Neutrophil (primary cell): ENCODE data around the gene EHMT1.

Experiments
- H3K27ac ChIP-seq: fragments of 200-600 bp; sonication (generic); 2 replicates; pipeline ENCODE4 v1.5.1; 2016; ENCODE audit warnings: mild to moderate bottlenecking, moderate library complexity
- H3K27me3 ChIP-seq: fragments of 200-600 bp; sonication (generic); 2 replicates; pipeline ENCODE4 v1.6.0; 2016; ENCODE audit warnings: mild to moderate bottlenecking
- H3K36me3 ChIP-seq: fragments of 200-600 bp; sonication (generic); 2 replicates; pipeline ENCODE4 v1.5.1; 2017
- H3K4me1 ChIP-seq, 2 experiments: fragments of 200-600 bp in 1 of 2; sonication (generic) in 1 of 2; 1 replicate in 1 of 2; 2 replicates in 1 of 2; pipeline versions ENCODE4 v1.5.1 to v1.6.1; 2013 to 2016; ENCODE audit warnings: low read depth in 1 of 2, low read length in 1 of 2, mild to moderate bottlenecking in 1 of 2, moderate library complexity in 1 of 2; ENCODE audit not compliant: control insufficient read depth in 1 of 2, insufficient read depth in 1 of 2
- H3K4me3 ChIP-seq, 2 experiments: fragments of 200-600 bp in 1 of 2; sonication (generic) in 1 of 2; 1 replicate in 1 of 2; 2 replicates in 1 of 2; pipeline ENCODE4 v1.5.1; 2013 to 2016; ENCODE audit warnings: low read depth in 1 of 2, low read length in 1 of 2, mild to moderate bottlenecking in 1 of 2, moderate library complexity in 1 of 2
- H3K9me3 ChIP-seq: fragments of 200-600 bp; sonication (generic); 2 replicates; pipeline ENCODE4 v1.5.1; 2016
- TF ChIP-seq, protein P1 (sequence below): fragments of 200-600 bp; sonication (generic); IDR thresholded peaks from 2 replicates; pipeline ENCODE4 v1.5.1; 2016; ENCODE audit warnings: antibody characterized with exemption

The EHMT1 gene

DNA sequence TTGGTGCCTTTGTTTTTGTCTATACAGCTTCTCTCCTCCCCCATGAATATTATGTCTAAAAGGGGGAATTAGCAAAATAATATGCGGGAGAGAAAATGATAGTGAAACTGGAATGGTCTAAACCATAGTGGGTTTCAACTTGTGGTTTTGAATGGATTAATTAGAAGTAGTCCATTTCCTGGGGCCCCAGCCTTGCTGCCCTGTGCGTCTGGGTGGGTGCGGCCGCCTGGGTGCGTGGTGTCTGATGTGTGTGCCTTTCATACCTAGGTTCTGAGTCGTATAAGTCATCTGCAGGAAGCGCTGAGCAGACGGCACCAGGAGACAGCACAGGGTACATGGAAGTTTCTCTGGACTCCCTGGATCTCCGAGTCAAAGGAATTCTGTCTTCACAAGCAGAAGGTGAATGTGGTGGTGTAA is 138.8 kb downstream of the EHMT1 start:
- H3K36me3 ChIP-seq, result peaks cover 92% of the 10 kb centered on the region
- TF ChIP-seq, protein P1, sequence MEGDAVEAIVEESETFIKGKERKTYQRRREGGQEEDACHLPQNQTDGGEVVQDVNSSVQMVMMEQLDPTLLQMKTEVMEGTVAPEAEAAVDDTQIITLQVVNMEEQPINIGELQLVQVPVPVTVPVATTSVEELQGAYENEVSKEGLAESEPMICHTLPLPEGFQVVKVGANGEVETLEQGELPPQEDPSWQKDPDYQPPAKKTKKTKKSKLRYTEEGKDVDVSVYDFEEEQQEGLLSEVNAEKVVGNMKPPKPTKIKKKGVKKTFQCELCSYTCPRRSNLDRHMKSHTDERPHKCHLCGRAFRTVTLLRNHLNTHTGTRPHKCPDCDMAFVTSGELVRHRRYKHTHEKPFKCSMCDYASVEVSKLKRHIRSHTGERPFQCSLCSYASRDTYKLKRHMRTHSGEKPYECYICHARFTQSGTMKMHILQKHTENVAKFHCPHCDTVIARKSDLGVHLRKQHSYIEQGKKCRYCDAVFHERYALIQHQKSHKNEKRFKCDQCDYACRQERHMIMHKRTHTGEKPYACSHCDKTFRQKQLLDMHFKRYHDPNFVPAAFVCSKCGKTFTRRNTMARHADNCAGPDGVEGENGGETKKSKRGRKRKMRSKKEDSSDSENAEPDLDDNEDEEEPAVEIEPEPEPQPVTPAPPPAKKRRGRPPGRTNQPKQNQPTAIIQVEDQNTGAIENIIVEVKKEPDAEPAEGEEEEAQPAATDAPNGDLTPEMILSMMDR, result no peak

DNA sequence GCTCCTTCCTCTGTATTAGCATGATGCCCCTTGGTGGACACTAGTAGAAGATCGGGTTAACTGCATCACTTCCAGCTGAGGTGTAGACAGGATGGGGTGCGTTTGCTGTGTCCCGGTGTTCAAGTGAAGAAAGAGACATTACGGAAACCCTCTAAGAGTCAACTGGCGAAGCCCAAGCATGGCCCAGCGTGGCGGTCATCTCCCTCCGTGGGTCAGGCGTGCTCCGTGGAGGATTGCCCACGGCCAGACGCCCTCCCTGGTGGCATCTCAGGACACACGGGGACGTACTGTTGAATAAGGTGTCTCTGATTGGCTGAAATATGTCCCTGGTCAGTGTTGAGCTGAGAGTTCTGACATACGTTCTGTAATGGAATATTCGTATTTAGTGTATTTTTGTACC is 139.3 kb downstream of the EHMT1 start:
- H3K4me1 ChIP-seq, result no peaks in the 10 kb centered on the region
- TF ChIP-seq, protein P1, result no peak
- H3K9me3 ChIP-seq, result no peaks in the 10 kb centered on the region
- H3K27ac ChIP-seq, result no peak overlapping the region
- no peaks in the 10 kb centered on the region for H3K27me3 ChIP-seq
- no peak overlapping the region for H3K4me3 ChIP-seq
- peaks cover 92% of the 10 kb centered on the region for H3K36me3 ChIP-seq

More for the DNA sequence above, 138.8 kb downstream of the EHMT1 start:
- Histone ChIP-seq H3K4me3 (no peak overlapping the region), H3K9me3 (no peaks in the 10 kb centered on the region), H3K27me3 (no peaks in the 10 kb centered on the region), H3K4me1 (no peaks in the 10 kb centered on the region), H3K27ac (no peak overlapping the region)

DNA sequence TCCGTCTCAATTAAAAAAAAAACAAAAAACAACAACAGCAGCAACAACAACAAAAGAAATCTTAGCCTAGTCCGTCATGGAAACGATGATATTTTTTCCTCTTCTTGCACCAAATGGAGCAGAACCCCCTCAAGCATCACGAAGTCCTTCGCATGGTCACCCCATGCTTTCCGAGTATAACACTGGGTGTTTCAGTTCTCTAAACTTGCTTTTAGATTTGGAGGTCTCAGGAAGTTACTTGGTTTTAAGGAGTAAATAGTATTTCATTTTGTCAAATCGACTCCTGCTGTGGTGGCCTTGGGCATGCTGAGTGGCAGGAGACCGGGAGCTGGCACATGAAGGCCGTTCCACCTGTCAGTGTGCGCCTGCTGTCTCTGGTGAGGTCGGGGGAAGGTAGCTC is 140.3 kb downstream of the EHMT1 start:
- Histone ChIP-seq H3K9me3 (no peaks in the 10 kb centered on the region), H3K36me3 (peaks cover 92% of the 10 kb centered on the region), H3K4me1 (no peaks in the 10 kb centered on the region), H3K27ac (no peak overlapping the region), H3K4me3 (no peak overlapping the region), H3K27me3 (no peaks in the 10 kb centered on the region)
- TF ChIP-seq, protein P1, result no peak

DNA sequence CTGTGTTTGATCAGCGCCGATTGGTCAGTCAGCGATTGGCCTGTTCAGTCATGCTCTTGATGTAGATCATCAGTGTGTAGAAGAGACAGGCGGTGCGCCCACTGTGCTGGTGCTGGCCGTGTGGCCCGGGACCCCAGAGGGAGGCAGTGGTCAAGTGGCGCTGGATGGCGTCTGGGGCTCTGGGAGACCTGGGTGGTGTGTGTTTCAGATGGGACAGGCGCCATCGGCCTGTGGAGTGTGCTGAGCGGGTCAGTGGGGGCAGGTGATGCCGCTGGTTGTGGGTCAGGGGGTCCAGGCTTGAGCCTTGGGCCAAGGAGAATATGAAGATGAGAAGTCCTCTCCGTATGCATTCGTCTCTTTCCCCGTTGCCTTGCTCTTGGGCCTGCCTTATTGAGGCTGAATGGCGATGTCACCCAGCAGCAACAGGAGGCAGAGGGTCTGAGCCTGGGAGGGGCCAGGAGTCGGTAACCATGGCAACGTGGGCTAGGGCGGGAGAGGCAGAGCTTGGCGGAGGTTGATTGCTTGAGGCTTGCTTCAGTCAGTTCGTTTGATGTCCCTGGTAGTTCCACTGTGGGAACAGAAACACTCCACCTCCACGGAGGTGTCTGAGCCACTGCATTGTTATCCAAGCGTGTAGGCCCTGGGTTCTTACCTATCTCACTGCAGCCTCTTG is 141.0 kb downstream of the EHMT1 start:
- Histone ChIP-seq H3K36me3 (peaks cover 92% of the 10 kb centered on the region), H3K4me1 (no peaks in the 10 kb centered on the region), H3K4me3 (no peak overlapping the region), H3K9me3 (no peaks in the 10 kb centered on the region), H3K27me3 (no peaks in the 10 kb centered on the region), H3K27ac (no peak overlapping the region)
- TF ChIP-seq, protein P1, result no peak

DNA sequence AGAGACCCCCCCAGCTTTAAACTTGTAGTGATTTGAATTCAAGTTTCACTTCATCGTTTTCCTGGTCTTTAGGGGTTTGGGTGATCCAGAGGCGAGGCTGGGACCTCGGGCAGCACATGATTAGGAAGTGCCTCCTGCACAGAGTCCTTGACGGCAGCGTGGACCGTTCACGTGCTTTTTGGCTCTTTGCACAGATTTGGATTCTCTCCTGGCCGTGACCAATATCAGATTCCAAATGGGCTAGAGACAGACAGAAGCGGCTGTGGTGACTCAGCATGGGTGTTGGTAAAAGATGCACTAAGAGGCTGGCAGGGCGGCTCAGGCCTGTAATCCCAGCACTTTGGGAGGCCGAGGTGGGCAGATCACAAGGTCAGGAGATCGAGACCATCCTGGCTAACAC is 141.6 kb downstream of the EHMT1 start:
- no peaks in the 10 kb centered on the region for H3K4me1 ChIP-seq
- no peaks in the 10 kb centered on the region for H3K27me3 ChIP-seq
- TF ChIP-seq, protein P1, result no peak
- H3K27ac ChIP-seq, result no peak overlapping the region
- peaks cover 92% of the 10 kb centered on the region for H3K36me3 ChIP-seq
- no peak overlapping the region for H3K4me3 ChIP-seq
- no peaks in the 10 kb centered on the region for H3K9me3 ChIP-seq
